Neutrophil (primary cell): ENCODE data around the gene MBD5.

Experiments used
- H3K27ac ChIP-seq: fragments of 200-600 bp; sonication (generic); 2 replicates; pipeline ENCODE4 v1.5.1; 2016; ENCODE audit warnings: mild to moderate bottlenecking, moderate library complexity
- H3K27me3 ChIP-seq: fragments of 200-600 bp; sonication (generic); 2 replicates; pipeline ENCODE4 v1.6.0; 2016; ENCODE audit warnings: mild to moderate bottlenecking
- H3K36me3 ChIP-seq: fragments of 200-600 bp; sonication (generic); 2 replicates; pipeline ENCODE4 v1.5.1; 2017
- H3K4me1 ChIP-seq, 2 experiments: fragments of 200-600 bp in 1 of 2; sonication (generic) in 1 of 2; 1 replicate in 1 of 2; 2 replicates in 1 of 2; pipeline versions ENCODE4 v1.5.1 to v1.6.1; 2013 to 2016; ENCODE audit warnings: low read depth in 1 of 2, low read length in 1 of 2, mild to moderate bottlenecking in 1 of 2, moderate library complexity in 1 of 2; ENCODE audit not compliant: control insufficient read depth in 1 of 2, insufficient read depth in 1 of 2
- H3K4me3 ChIP-seq, 2 experiments: fragments of 200-600 bp in 1 of 2; sonication (generic) in 1 of 2; 1 replicate in 1 of 2; 2 replicates in 1 of 2; pipeline ENCODE4 v1.5.1; 2013 to 2016; ENCODE audit warnings: low read depth in 1 of 2, low read length in 1 of 2, mild to moderate bottlenecking in 1 of 2, moderate library complexity in 1 of 2
- H3K9me3 ChIP-seq: fragments of 200-600 bp; sonication (generic); 2 replicates; pipeline ENCODE4 v1.5.1; 2016
- TF ChIP-seq, protein P1 (sequence below): fragments of 200-600 bp; sonication (generic); IDR thresholded peaks from 2 replicates; pipeline ENCODE4 v1.5.1; 2016; ENCODE audit warnings: antibody characterized with exemption

Gene MBD5

DNA sequence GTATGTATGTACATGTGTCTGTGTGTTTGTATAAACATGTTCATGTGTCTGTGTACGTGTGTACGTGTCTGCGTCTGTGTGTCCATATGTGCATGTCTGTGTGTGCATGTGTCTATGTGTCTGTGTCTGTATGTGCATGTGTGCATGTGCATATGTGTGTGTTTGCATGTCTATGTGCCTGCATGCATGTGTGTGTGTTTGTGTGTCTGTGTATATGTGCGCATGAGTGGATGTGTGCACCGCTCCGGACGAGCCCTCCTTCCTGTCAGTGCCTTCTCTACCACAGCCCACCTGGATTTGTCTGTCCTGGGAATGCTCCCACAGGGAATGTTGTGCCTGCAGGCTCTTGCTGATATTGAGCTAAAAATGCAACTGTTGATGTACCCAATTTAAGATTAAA, 510.3 kb downstream of the MBD5 start:
- no peaks in the 10 kb centered on the region for H3K9me3 ChIP-seq
- TF ChIP-seq, protein P1, sequence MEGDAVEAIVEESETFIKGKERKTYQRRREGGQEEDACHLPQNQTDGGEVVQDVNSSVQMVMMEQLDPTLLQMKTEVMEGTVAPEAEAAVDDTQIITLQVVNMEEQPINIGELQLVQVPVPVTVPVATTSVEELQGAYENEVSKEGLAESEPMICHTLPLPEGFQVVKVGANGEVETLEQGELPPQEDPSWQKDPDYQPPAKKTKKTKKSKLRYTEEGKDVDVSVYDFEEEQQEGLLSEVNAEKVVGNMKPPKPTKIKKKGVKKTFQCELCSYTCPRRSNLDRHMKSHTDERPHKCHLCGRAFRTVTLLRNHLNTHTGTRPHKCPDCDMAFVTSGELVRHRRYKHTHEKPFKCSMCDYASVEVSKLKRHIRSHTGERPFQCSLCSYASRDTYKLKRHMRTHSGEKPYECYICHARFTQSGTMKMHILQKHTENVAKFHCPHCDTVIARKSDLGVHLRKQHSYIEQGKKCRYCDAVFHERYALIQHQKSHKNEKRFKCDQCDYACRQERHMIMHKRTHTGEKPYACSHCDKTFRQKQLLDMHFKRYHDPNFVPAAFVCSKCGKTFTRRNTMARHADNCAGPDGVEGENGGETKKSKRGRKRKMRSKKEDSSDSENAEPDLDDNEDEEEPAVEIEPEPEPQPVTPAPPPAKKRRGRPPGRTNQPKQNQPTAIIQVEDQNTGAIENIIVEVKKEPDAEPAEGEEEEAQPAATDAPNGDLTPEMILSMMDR = no peak
- H3K27me3 ChIP-seq = no peaks in the 10 kb centered on the region
- no peaks in the 10 kb centered on the region for H3K4me1 ChIP-seq
- H3K36me3 ChIP-seq = no peaks in the 10 kb centered on the region
- H3K27ac ChIP-seq = no peak overlapping the region
- no peak overlapping the region for H3K4me3 ChIP-seq

DNA sequence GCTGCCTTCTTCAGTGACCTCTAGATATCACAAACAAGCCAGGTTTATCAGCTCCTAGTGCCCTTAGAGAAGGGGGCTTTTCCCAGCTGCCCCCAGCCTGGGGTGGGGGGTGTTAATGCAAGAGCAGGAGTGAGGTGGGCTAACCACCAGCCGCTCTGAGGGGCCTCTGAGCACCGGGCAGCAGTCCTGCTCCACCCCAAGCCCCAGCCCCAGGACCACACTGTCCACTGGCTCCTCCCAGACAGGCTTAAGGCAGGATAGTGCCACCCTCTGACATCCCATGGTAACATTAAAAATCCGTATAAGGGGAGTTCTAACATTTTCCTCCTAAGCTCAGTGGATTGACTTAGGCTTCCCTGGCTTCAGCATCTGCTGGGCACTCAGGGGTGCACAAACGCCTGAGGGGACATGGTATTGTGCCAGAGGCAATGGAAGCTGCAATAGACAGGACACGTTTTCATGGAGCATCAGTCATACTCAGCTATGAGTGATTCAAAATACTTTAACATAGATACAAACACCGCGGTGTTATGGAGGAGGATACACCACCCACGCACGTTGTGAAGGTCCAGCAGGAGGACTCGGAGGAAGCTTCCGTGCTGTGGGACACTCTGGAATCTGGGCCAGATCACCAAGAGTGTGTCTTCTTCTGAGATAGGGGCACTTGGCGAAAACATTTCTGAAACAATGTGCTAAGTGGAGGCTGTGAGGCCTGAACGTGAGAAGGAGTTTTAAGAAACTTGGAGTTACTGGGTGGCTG, 511.0 kb downstream of the MBD5 start:
- H3K4me3 ChIP-seq = no peak overlapping the region
- no peak overlapping the region for H3K27ac ChIP-seq
- no peaks in the 10 kb centered on the region for H3K9me3 ChIP-seq
- no peaks in the 10 kb centered on the region for H3K27me3 ChIP-seq
- no peaks in the 10 kb centered on the region for H3K4me1 ChIP-seq
- TF ChIP-seq, protein P1 = no peak
- no peaks in the 10 kb centered on the region for H3K36me3 ChIP-seq

DNA sequence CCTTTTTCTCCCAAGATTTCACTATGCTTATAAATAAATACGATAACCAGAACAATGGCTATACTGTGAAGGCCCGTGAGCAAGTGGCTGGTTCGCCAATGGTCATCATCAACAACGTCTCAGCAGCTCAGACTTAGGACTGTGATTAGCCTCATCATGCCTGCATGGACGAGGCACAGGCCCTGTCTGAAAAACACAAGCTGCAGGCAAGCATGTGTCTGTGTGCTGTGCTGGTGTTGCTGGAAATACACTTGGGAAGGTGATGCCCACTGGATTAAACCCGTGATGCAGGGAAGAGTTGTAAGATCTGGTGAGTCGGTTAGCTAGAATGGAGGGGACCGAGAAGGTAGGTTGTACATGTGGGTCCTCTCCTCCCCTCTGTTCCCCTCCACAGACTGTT, 512.1 kb downstream of the MBD5 start:
- H3K27me3 ChIP-seq = no peaks in the 10 kb centered on the region
- H3K36me3 ChIP-seq = no peaks in the 10 kb centered on the region
- H3K4me1 ChIP-seq = no peaks in the 10 kb centered on the region
- no peak overlapping the region for H3K4me3 ChIP-seq
- TF ChIP-seq, protein P1 = no peak
- no peak overlapping the region for H3K27ac ChIP-seq
- no peaks in the 10 kb centered on the region for H3K9me3 ChIP-seq

DNA sequence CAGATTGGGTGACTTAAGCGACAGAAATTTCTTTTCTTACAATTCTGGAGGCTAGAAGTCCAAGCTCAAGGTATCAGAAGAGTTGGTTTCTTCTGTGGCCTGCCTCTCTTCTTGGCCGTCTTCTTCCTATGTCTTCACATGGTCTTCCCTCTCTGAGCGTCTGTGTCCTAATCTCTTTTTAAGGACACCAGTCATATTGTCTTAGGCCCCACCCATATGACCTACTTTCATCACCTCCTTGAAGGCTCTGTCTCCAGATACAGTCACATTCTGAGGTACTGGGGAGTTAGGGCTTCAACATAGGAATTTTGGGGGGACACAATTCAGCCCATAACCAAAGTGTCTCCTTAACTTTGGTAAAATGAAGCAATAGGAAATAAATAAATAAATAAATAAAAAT, 512.8 kb downstream of the MBD5 start:
- H3K4me3 ChIP-seq = no peak overlapping the region
- H3K27me3 ChIP-seq = no peaks in the 10 kb centered on the region
- H3K4me1 ChIP-seq = no peaks in the 10 kb centered on the region
- no peak overlapping the region for H3K27ac ChIP-seq
- no peaks in the 10 kb centered on the region for H3K9me3 ChIP-seq
- no peaks in the 10 kb centered on the region for H3K36me3 ChIP-seq
- TF ChIP-seq, protein P1 = no peak

DNA sequence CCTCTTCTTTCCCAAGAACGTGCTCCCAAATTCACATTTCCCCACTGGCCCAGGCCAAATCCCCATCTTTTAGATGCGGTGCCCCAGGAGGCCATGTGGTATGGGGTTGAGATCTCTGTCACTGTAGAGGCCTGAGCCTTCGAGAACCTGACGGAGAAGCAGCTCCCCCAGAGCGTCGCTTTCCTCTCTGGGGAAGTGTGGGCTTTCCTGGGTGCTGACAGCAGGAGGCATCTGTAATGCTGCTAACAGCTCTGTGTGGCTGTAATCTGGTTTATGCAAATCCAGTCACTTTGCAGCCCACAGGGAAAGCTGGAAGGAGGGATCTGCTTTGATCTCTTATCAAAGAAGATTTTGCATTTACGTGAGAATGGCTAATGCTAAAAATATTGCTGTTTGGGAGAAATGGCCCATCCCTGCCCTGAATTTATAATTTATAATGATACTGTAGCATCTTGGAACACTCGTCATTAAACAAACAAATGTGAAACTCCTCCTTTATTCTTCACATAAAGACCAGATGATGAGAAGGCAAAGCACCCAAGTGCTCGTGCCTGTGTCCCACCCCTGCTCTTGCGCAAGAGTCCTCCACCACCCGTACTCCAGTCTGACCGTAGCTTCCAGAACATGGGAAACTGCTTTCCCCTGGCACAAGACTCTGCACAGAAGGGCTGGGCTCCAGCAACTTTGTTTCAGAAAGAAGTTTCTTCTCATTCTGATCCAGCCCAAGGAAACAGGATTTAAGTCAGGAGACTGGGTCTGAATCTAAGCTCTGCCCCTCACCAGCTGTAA, 513.7 kb downstream of the MBD5 start:
- Histone ChIP-seq H3K4me3 (no peak overlapping the region), H3K27ac (no peak overlapping the region), H3K4me1 (no peaks in the 10 kb centered on the region), H3K9me3 (no peaks in the 10 kb centered on the region), H3K27me3 (no peaks in the 10 kb centered on the region), H3K36me3 (no peaks in the 10 kb centered on the region)
- TF ChIP-seq, protein P1 = no peak
